HepG2 (cell line): ENCODE data around the gene MYO3B. TPM values are rescaled to one million over a fixed set of nuclear protein-coding genes. Genes with fewer than 3 reads are reported as not detected.

Experiments
- ATAC-seq: fragments of 200-7000 bp; cut with Tn5 transposase; 3 replicates; pipeline ENCODE4 v1.9.1; 2020; ENCODE audit warnings: mild to moderate bottlenecking, moderate library complexity
- BruUV-seq: library from RNA; stranded (reverse); fragments of 400-500 nt; replicated peaks from 2 replicates; lab custom pipeline; 2021; lab: Mats Ljungman, UMichigan
- CTCF ChIA-PET: fragments of 300-600 bp; formaldehyde crosslinking; extraction: SDS; loops from one replicate; lab custom pipeline; 2021; ENCODE audit warnings: low total read pairs, inconsistent platforms, low intra/inter-chr PET ratio; lab: Yijun Ruan, JAX
- POLR2A ChIA-PET: fragments of 350-600 bp; sonication (Branson Sonifier 250); formaldehyde crosslinking; loops from one replicate; lab custom pipeline; 2020; ENCODE audit warnings: antibody characterized with exemption, inconsistent platforms; lab: Yijun Ruan, JAX
- DNase-seq: peaks from one replicate; pipeline ENCODE4 v3.0.0-alpha.2; 2015; ENCODE audit warnings: low spot score
- FAIRE-seq: peaks from 3 replicates; lab custom pipeline; 2011; peaks lifted over from hg19 to GRCh38; lab: Jason Lieb, UNC
- H2AFZ ChIP-seq: one replicate; pipeline ENCODE4 v1.6.1; 2011; ENCODE audit warnings: low read length, inconsistent platforms
- H3K27ac ChIP-seq: fragments of 300-600 bp; 3 replicates; pipeline ENCODE4 v1.8.0; 2011; ENCODE audit warnings: mixed run types, mild to moderate bottlenecking, mixed read lengths, low read length, inconsistent platforms; ENCODE audit not compliant: insufficient read depth; ENCODE audit errors: extremely low read length
- H3K27me3 ChIP-seq, 2 experiments: fragments of 200-600 bp in 1 of 2; 2 replicates in 1 of 2; 3 replicates in 1 of 2; pipeline versions ENCODE4 v1.6.0 to v1.8.0; 2011; ENCODE audit warnings: low read length in 2 of 2, mild to moderate bottlenecking in 2 of 2, moderate library complexity in 2 of 2, inconsistent platforms in 1 of 2; ENCODE audit not compliant: insufficient read depth in 2 of 2, control insufficient read depth in 1 of 2
- H3K36me3 ChIP-seq, 2 experiments: fragments of 200-600 bp in 1 of 2; replicated peaks in 1 of 2; 2 replicates in 1 of 2; 3 replicates in 1 of 2; pipeline versions ENCODE4 v1.5.1 to v1.8.0; 2011; ENCODE audit warnings: low read length in 2 of 2, inconsistent platforms in 1 of 2; ENCODE audit not compliant: insufficient read depth in 2 of 2, control insufficient read depth in 1 of 2
- H3K4me1 ChIP-seq: 2 replicates; pipeline ENCODE4 v1.5.1; 2012; ENCODE audit warnings: low read length, inconsistent platforms; ENCODE audit not compliant: insufficient read depth
- H3K4me2 ChIP-seq: 2 replicates; pipeline ENCODE4 v1.6.0; 2011; ENCODE audit warnings: low read depth, low read length, inconsistent platforms
- H3K4me3 ChIP-seq, 3 experiments: fragments of 200-600 bp in 1 of 3; sonication (generic), shearing (Covaris generic) in 1 of 3; replicated peaks in 1 of 3; 2 replicates each; pipeline ENCODE4 v1.5.1; 2011 to 2016; ENCODE audit warnings: low read length in 3 of 3, inconsistent platforms in 2 of 3, low read depth in 2 of 3, mild to moderate bottlenecking in 2 of 3, control low read depth in 1 of 3, mixed read lengths in 1 of 3; ENCODE audit not compliant: insufficient read depth in 1 of 3
- H3K79me2 ChIP-seq: one replicate; pipeline ENCODE4 v1.6.1; 2011; ENCODE audit warnings: low read length, inconsistent platforms; ENCODE audit not compliant: insufficient read depth
- H3K9ac ChIP-seq: 2 replicates; pipeline ENCODE4 v1.6.0; 2011; ENCODE audit warnings: mild to moderate bottlenecking, low read depth, low read length, inconsistent platforms; ENCODE audit not compliant: insufficient read depth
- H3K9me3 ChIP-seq: 2 replicates; pipeline ENCODE4 v1.5.1; 2012; ENCODE audit warnings: mild to moderate bottlenecking, low read length
- H4K20me1 ChIP-seq: 2 replicates; pipeline ENCODE4 v1.6.0; 2011; ENCODE audit warnings: inconsistent platforms, mild to moderate bottlenecking, low read length, moderate library complexity; ENCODE audit not compliant: insufficient read depth
- CAMTA2 ChIP-seq: sonication (generic); formaldehyde crosslinking; IDR thresholded peaks from 2 replicates; pipeline ENCODE4 v1.4.0; 2020; ENCODE audit warnings: mild to moderate bottlenecking, missing genetic modification reagents, borderline replicate concordance
- FOXO1 ChIP-seq: sonication (generic); formaldehyde crosslinking; IDR thresholded peaks from 2 replicates; pipeline ENCODE4 v1.4.0; 2020; ENCODE audit warnings: missing genetic modification reagents
- HNRNPL ChIP-seq: fragments of 200-400 bp; formaldehyde crosslinking; IDR thresholded peaks from 2 replicates; pipeline ENCODE4 v1.6.1; 2017; ENCODE audit warnings: mild to moderate bottlenecking, low read depth, low read length
- JUN ChIP-seq: sonication (generic); formaldehyde crosslinking; IDR thresholded peaks from 2 replicates; pipeline ENCODE4 v1.4.0; 2020; ENCODE audit warnings: mild to moderate bottlenecking, missing genetic modification reagents
- MTF1 ChIP-seq: sonication (generic); formaldehyde crosslinking; IDR thresholded peaks from 2 replicates; pipeline ENCODE4 v1.5.0; 2020; ENCODE audit warnings: missing genetic modification reagents
- NFE2L1 ChIP-seq: sonication (generic); formaldehyde crosslinking; IDR thresholded peaks from 2 replicates; pipeline ENCODE4 v1.4.0; 2020; ENCODE audit warnings: missing genetic modification reagents, mild to moderate bottlenecking, borderline replicate concordance
- NR3C1 ChIP-seq: sonication (generic); formaldehyde crosslinking; IDR thresholded peaks from 2 replicates; pipeline ENCODE4 v1.4.0; 2020; ENCODE audit warnings: missing genetic modification reagents
- ONECUT2 ChIP-seq: sonication (generic); formaldehyde crosslinking; IDR thresholded peaks from 2 replicates; pipeline ENCODE4 v1.4.0; 2020; ENCODE audit warnings: missing genetic modification reagents
- RAD51 ChIP-seq: fragments of 450-650 bp; IDR thresholded peaks from 2 replicates; pipeline ENCODE4 v1.6.1; 2016; ENCODE audit warnings: borderline replicate concordance
- SALL2 ChIP-seq: sonication (generic); formaldehyde crosslinking; IDR thresholded peaks from 2 replicates; pipeline ENCODE4 v1.8.1; 2023; ENCODE audit warnings: mild to moderate bottlenecking, missing genetic modification reagents, inconsistent platforms
- SMAD3 ChIP-seq: sonication (generic); formaldehyde crosslinking; IDR thresholded peaks from 2 replicates; pipeline ENCODE4 v1.4.0; 2020; ENCODE audit warnings: missing genetic modification reagents
- ZNF354B ChIP-seq: sonication (generic); formaldehyde crosslinking; IDR thresholded peaks from 2 replicates; pipeline ENCODE4 v1.8.0; 2022; ENCODE audit warnings: mild to moderate bottlenecking, missing genetic modification reagents
- ZNF841 ChIP-seq: sonication (generic); formaldehyde crosslinking; IDR thresholded peaks from 2 replicates; pipeline ENCODE4 v1.8.1; 2023; ENCODE audit warnings: missing genetic modification reagents, borderline replicate concordance
- WGBS: methylation state at CpG from one replicate; pipeline ENCODE4 v1.1.6; 2017; ENCODE audit warnings: low lambda C conversion rate; 5-methylcytosine and 5-hydroxymethylcytosine counted together
- in situ Hi-C: cut with HindIII; loops from 2 replicates; pipeline ENCODE4 v1.10.0; 2017; ENCODE audit warnings: low pct_unique_long_range_greater_than_20kb; ENCODE audit not compliant: extremely low pct_ligation_motif_present
- intact Hi-C: fragments of 100-400 bp; cut with micrococcal nuclease; formaldehyde crosslinking; loops from one replicate; pipeline ENCODE4 v1.10.0; 2022; ENCODE audit not compliant: unreplicated experiment
- polyA plus RNA-seq, 8 experiments: library from polyadenylated mRNA; depleted of rRNA in 3 of 8; stranded (reverse) in 7 of 8; unstranded in 1 of 8; fragments of >200 nt; fragmentation: Illumina TruSeq in 4 of 8; extraction: Trizol in 4 of 8; gene quantifications; 2 replicates each; pipeline versions ENCODE4 v1.2.1 to v1.2.3, GENCODE V29; 2011 to 2016; ENCODE audit warnings: low read depth in 4 of 8, missing spikeins in 1 of 8, mixed read lengths in 1 of 8; ENCODE audit not compliant: insufficient read depth in 1 of 8
- total RNA-seq, 5 experiments: library from RNA; depleted of rRNA; stranded (reverse); fragments of >200 nt; fragmentation: Illumina TruSeq; extraction: Trizol; gene quantifications; 2 replicates each; pipeline ENCODE4 v1.2.3, GENCODE V29; 2016; ENCODE audit warnings: low read depth in 1 of 5
- TF ChIP-seq, protein P1 (sequence below): IDR thresholded peaks from 2 replicates; pipeline ENCODE4 v1.6.1; 2016
- TF ChIP-seq, protein P2 (sequence below): sonication (generic); formaldehyde crosslinking; IDR thresholded peaks from 2 replicates; pipeline ENCODE4 v1.8.0; 2022; ENCODE audit warnings: low read depth, missing genetic modification reagents
- TF ChIP-seq, protein P3 (sequence below), 2 experiments: sonication (generic) in 1 of 2; formaldehyde crosslinking in 1 of 2; IDR thresholded peaks; 2 replicates each; pipeline versions ENCODE4 v1.4.0 to v1.6.1; 2018 to 2020; ENCODE audit warnings: missing genetic modification reagents in 2 of 2, borderline replicate concordance in 1 of 2, low read depth in 1 of 2, mild to moderate bottlenecking in 1 of 2, missing biosample characterization in 1 of 2

MYO3B gene
- total and polyA plus RNA-seq, 2 of the 13 experiments (the other 11 are each of a cell fraction or from before 2014, with no cell fraction given): 0.01 TPM; not detected in 1

DNA sequence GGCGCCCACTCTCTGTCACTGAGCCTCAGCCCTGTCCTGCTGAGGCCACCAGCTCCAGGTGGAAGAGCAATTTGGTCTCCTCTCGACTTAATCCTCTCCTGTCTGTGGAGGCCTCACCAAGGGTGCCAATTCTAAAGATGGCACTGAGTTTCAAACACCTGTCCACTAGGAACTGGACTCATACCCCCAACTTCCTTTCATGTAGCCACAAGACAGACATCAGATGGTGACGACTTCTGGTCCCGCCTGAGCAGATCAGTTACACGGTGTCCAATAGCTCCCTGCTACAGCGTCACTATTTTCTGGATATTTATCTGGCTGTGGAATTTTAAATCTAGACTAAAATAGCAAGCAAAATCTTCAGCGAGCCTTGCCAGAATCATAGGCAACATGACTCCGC lies 512.7 kb downstream of the MYO3B start:
- Histone ChIP-seq H3K4me1 (peaks cover 15% of the 10 kb centered on the region), H3K9ac (no peak overlapping the region), H3K79me2 (no peaks in the 10 kb centered on the region), H3K27me3 (no peaks in the 10 kb centered on the region), H3K4me3 (no peak overlapping the region), H3K36me3 (no peaks in the 10 kb centered on the region), H3K27ac (no peak overlapping the region)
- DNase-seq: no peak
- CTCF ChIA-PET: no interaction called here
- intact Hi-C loops: no loop called here
- TF ChIP-seq HNRNPL: no peak
- TF ChIP-seq, protein P1, sequence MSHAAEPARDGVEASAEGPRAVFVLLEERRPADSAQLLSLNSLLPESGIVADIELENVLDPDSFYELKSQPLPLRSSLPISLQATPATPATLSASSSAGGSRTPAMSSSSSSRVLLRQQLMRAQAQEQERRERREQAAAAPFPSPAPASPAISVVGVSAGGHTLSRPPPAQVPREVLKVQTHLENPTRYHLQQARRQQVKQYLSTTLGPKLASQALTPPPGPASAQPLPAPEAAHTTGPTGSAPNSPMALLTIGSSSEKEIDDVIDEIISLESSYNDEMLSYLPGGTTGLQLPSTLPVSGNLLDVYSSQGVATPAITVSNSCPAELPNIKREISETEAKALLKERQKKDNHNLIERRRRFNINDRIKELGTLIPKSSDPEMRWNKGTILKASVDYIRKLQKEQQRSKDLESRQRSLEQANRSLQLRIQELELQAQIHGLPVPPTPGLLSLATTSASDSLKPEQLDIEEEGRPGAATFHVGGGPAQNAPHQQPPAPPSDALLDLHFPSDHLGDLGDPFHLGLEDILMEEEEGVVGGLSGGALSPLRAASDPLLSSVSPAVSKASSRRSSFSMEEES: no peak
- TF ChIP-seq ZNF354B (CRISPR knock-in tag): no peak
- TF ChIP-seq, all 625 proteins: peak for 0
- Histone ChIP-seq H2AFZ (no peak overlapping the region), H3K9me3 (no peaks in the 10 kb centered on the region), H4K20me1 (no peaks in the 10 kb centered on the region), H3K4me2 (no peak overlapping the region)
- BruUV-seq: no TSS peak
- in situ Hi-C loops: no loop called here
- no peak for ATAC-seq
- WGBS: 86% methylated on average over 8 of the region's 8 CpGs
- no peak for FAIRE-seq
- POLR2A ChIA-PET: no interaction called here

DNA sequence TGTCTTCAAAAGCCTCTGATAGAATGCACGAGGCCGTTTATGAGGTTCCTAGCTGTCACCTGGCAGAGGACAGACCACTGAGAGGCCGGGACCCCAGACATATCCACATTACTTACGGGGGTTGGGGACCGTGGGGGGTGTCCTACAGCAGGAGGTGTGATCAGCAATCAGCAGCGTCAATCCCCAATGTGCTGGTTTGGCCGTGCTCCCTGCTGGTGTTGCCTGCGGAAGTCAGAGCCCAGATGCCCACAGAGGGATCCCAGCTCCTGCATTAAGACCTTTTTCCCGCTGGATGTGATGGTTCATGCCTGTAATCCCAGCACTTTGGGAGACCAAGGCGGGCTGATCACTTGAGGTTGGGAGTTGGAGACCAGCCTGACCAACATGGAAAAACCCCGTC lies 516.4 kb downstream of the MYO3B start:
- ATAC-seq (no peak), DNase-seq (no peak), FAIRE-seq (no peak)
- Histone ChIP-seq H3K4me2 (no peak overlapping the region), H3K4me1 (peaks cover 18% of the 10 kb centered on the region), H3K9ac (no peak overlapping the region), H3K4me3 (no peak overlapping the region), H3K79me2 (no peaks in the 10 kb centered on the region), H3K9me3 (no peaks in the 10 kb centered on the region), H3K27ac (no peak overlapping the region), H3K36me3 (no peaks in the 10 kb centered on the region), H2AFZ (no peak overlapping the region), H3K27me3 (no peaks in the 10 kb centered on the region), H4K20me1 (no peaks in the 10 kb centered on the region)
- no TSS peak for BruUV-seq
- 93% methylated on average over 10 of the region's 11 CpGs for WGBS
- POLR2A ChIA-PET: interaction anchor here (1.7 kb wide), 1 partner anchor 17 kb away, joined by 4 read pairs; no protein-coding TSS in a partner anchor
- in situ Hi-C loops: no loop called here
- CTCF ChIA-PET: no interaction called here
- intact Hi-C loops: no loop called here
- TF ChIP-seq CAMTA2: no peak
- no peak for TF ChIP-seq FOXO1 (CRISPR knock-in tag)
- TF ChIP-seq ONECUT2 (CRISPR knock-in tag): no peak
- no peak for TF ChIP-seq MTF1 (CRISPR knock-in tag)
- TF ChIP-seq JUN: no peak
- TF ChIP-seq ZNF841 (CRISPR knock-in tag): no peak
- no peak for TF ChIP-seq SALL2 (CRISPR knock-in tag)
- TF ChIP-seq SMAD3 (CRISPR knock-in tag): no peak
- TF ChIP-seq RAD51: no peak
- TF ChIP-seq NR3C1 (CRISPR knock-in tag): no peak
- TF ChIP-seq, protein P2, sequence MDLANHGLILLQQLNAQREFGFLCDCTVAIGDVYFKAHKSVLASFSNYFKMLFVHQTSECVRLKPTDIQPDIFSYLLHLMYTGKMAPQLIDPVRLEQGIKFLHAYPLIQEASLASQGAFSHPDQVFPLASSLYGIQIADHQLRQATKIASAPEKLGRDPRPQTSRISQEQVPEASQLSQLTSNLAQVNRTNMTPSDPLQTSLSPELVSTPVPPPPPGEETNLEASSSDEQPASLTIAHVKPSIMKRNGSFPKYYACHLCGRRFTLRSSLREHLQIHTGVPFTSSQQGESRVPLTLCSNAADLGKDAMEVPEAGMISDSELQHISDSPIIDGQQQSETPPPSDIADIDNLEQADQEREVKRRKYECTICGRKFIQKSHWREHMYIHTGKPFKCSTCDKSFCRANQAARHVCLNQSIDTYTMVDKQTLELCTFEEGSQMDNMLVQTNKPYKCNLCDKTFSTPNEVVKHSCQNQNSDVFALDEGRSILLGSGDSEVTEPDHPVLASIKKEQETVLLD (CRISPR knock-in tag): no peak
- no peak for TF ChIP-seq NFE2L1 (CRISPR knock-in tag)
- TF ChIP-seq, protein P3, sequence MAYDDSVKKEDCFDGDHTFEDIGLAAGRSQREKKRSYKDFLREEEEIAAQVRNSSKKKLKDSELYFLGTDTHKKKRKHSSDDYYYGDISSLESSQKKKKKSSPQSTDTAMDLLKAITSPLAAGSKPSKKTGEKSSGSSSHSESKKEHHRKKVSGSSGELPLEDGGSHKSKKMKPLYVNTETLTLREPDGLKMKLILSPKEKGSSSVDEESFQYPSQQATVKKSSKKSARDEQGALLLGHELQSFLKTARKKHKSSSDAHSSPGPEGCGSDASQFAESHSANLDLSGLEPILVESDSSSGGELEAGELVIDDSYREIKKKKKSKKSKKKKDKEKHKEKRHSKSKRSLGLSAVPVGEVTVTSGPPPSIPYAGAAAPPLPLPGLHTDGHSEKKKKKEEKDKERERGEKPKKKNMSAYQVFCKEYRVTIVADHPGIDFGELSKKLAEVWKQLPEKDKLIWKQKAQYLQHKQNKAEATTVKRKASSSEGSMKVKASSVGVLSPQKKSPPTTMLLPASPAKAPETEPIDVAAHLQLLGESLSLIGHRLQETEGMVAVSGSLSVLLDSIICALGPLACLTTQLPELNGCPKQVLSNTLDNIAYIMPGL (CRISPR knock-in tag; IDR thresholded peaks at IDR 0.05; ENCODE audit: borderline replicate concordance in 1 of 2, low read depth in 1 of 2): no peak
